Activated T-cell treated with anti-CD3 and anti-CD28 coated beads, Interleukin-2, amount 50 U/mL, for 48 hours (primary cell): ENCODE results near the gene NRL.

Source experiments
- DNase-seq, 2 experiments: peaks; one replicate each; pipeline ENCODE4 v3.0.0-alpha.2; 2020

NRL gene

GRCh38 chr14:24098927-24099813, 15.6 kb downstream of the NRL start:
- DNase-seq: no peak

DNA sequence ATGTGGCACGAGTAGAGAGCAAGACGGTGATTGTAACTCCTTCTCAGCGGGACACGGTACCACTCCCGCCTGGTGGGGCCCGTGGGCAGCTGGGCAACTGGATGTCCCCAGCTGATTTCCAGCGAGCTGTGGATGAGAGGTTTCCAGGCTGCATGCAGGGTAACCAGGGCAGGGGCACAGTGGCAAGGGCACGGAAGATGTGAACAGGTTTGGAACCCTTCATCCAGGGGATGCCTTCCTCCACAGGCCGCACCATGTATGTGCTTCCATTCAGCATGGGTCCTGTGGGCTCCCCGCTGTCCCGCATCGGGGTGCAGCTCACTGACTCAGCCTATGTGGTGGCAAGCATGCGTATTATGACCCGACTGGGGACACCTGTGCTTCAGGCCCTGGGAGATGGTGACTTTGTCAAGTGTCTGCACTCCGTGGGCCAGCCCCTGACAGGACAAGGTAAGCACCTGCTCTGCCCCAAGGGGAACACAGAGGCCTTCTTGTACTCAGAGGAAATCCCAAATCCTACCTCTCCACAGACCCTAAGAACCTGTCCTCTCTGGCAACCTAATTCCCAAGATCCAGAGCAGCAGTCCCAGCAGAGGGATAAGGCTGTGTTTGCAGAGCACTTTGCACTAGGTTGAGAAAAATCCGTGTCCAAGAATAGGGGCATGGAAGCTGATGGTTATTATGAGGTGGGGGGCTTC, 16.4 kb downstream of the NRL start:
- no peak for DNase-seq

DNA sequence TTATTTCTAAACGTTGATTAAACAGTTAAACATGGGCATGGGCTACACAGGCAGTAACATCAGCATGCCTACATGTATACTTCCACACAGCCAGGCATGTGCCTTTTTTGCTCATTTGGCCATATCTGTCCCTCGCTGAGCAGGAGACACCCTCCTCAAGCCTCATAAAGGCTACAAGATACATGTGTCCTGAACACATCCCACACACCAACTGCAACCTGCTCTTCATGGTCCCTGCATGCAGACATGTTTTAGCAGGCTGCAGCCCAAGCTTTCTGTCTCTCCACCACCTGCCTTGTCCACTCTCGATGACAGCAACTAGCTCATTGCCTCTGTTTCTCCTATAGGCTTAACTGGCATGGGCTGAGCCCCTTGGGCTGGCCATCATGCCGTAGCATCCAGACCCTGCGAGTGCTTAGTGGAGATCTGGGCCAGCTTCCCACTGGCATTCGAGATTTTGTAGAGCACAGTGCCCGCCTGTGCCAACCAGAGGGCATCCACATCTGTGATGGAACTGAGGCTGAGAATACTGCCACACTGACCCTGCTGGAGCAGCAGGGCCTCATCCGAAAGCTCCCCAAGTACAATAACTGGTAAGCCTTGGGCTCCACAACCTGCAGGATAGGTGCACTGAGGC, 18.1 kb downstream of the NRL start:
- DNase-seq: no peak

GRCh38 chr14:24095271-24096068, 19.3 kb downstream of the NRL start:
- peak; percentile 76 for DNase-seq

DNA sequence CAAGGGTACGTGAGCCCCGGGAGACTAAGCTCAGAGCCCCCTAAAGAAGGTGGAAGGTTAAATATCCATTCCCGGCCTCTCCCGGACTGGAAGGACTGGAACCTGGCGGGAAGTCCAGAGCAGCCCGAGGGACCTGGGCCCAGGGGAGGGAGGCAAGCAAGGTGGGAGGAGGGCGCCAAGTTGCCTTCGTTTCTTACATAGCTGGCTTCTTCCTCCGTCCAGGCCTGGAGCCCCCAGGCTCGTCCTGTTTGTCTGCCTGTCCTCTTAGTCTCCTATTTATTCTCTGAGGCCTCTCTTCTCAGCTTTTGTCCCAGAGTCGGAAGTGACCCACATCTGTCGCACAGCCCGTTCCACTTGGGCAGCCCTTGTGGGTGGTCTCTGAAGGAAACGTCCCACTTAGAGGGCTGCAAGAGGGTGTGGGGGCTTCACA, 19.9 kb downstream of the NRL start:
- DNase-seq: no peak

GRCh38 chr14:24093901-24094840, 20.6 kb downstream of the NRL start, which contains the start of gene PCK2:
PCK2 (plus strand) TSS chr14:24094311; CDS start chr14:24094406, 95 bp downstream.
- DNase-seq: peak; percentile 87 to 91

- DNase-seq: no peak
These were observed 21.4 kb downstream of the NRL start for GRCh38 chr14:24093207-24093900.

GRCh38 chr14:24092505-24093206, 22.1 kb downstream of the NRL start:
- DNase-seq: no peak

GRCh38 chr14:24092110-24092504, 22.6 kb downstream of the NRL start:
- no peak for DNase-seq

GRCh38 chr14:24089890-24090289, 24.9 kb downstream of the NRL start:
- DNase-seq: no peak

DNA sequence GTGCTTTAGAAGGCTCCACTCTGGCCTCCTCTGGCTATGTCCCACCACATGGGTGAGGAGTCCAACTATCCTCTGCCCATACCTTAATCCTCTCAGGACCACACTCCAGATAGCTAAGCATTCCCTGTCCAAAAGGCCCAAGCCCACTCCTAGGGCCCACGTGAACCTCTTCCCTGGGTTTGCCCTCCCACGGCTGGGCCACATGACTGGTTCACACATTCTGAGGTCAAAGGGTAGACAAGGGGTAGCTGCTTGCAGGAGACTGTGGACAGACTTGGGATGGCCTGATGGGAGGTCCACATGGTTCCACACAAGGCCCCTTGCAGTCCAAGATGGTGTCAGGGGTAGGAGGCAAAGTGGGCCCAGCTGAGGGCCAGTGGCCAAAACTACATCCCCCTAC, 26.7 kb downstream of the NRL start:
- no peak for DNase-seq

GRCh38 chr14:24087004-24087403, 27.7 kb downstream of the NRL start:
- DNase-seq: no peak

- DNase-seq: no peak
These were observed 28.4 kb downstream of the NRL start for GRCh38 chr14:24086193-24086955.

DNA sequence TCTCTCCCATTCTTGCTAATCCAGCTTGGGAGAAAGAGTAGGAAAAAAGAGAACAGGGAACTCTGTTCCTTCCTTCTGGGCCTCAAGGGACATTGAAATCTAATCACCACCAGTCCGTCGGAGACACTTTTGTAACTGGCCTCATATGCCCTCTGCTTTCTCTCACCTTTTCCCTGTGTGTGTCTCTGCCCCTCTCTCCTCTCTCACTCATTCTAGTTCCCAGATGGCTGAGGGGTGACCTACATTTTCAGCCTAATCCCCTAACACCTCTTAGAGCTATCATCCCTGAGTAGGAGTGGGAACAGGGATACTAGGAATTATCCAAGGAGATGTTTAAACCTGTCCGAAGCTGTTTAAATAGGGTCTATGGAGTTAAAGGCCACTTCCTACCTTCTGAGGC, 29.5 kb downstream of the NRL start:
- DNase-seq: no peak

- no peak for DNase-seq
These were observed 30.3 kb downstream of the NRL start for GRCh38 chr14:24084440-24084839.

DNA sequence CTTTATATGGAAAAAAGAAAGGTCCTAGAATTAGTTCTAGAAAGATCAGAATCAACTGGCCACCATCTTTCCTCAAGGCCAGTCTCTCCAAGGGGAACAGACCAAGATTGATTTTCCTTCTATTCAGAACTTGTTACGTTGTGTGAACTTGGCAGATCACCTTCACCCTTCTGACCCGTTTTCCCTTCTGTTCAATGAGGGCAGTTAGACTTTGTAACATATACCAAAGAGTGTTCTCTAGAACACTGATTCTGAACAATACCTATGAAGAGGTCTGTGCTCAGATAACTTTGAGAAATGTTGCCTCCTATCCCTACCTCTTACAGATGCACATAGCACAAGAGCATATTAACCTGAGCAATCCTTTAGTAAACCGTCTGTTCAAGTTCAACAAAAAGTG, 31.3 kb downstream of the NRL start:
- DNase-seq: no peak

DNA sequence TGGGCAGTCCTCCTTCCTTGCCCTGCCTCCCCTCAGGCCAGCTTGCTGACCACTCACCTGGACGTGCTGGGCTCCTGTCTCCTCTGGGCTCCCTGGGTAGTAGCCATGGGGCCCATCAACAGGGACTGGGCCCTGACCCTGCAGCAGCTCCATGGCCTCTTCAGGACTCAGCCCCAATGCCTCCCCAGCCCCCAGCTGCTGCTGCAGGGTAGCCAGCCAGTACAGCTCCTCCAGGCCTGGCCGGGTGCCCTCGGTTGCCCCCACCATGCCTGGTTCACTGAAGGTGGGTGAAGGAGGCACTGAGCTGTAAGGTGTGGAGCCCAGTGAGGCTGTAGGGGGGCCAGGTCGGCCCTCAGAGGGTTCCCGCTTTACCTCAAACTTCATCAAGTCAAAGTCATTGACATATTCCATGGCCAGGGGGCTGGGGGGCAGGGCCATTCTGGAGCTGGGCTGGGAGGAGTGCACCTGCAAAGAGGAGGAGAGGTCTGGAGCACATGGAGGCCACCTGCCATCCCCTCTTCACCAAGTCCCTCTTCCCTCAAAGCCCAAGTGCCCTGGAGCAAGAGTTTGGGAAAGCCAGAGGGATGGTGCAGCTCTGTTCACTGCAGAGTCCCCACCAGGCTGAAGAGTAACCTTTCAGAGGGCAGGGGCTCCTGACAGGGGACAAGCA, 32.2 kb downstream of the NRL start:
- DNase-seq: no peak

DNA sequence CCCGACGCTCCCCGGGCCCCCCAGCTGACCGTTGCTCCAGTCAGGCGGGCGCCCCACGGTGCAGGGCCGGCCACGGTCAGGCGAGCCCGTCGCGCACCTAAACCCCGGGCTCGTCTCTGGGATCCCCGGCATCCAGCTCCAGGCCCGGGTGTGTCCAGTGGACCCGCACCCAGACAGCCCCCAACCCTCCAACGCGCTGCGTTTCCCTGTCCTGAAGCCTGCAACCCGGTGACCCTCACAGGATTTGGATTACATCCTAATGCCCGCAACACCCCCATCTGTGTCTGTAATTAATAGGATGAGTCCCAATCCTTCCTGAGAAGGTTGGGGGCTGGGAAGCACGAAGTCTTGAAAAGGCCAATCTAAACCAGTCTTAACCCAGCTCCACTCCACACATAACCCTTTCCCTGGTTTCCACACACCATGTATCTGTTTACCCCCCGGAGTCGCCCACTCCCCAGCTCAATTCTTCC, 33.0 kb downstream of the NRL start:
- no peak for DNase-seq
